HL-60 (cell line): ENCODE results near the gene HOXB3.

ENCODE experiments used
- CTCF ChIP-seq: IDR thresholded peaks from one replicate; pipeline ENCODE4 v1.5.1; 2011; ENCODE audit warnings: low read length, control low read depth, inconsistent platforms; ENCODE audit not compliant: insufficient read depth
- REST ChIP-seq: IDR thresholded peaks from 2 replicates; pipeline ENCODE4 v1.6.1; 2012; ENCODE audit warnings: low read depth; ENCODE audit not compliant: insufficient replicate concordance

- TF ChIP-seq REST (no peak), CTCF (no peak)
These were observed 89.3 kb downstream of the HOXB3 start for GRCh38 chr17:48500435-48501426.
